Activated naive CD8-positive, alpha-beta T cell treated with anti-CD3 and anti-CD28 coated beads, Interleukin-2, amount 50 U/mL, for 24 hours (primary cell): ENCODE data around the gene HSP90AA1.

Source experiments
- ATAC-seq: fragments of 150-1000 bp; cut with Tn5 transposase; one replicate; pipeline ENCODE4 v1.10.0; 2021
- DNase-seq: peaks from one replicate; pipeline ENCODE4 v3.0.0; 2021
- H3K27ac Mint-ChIP-seq: one replicate; pipeline ENCODE4 v1.8.0; 2021; ENCODE audit warnings: mild to moderate bottlenecking, mixed read lengths
- H3K27me3 Mint-ChIP-seq: one replicate; pipeline ENCODE4 v1.8.0; 2021; ENCODE audit warnings: mixed read lengths
- H3K36me3 Mint-ChIP-seq: one replicate; pipeline ENCODE4 v1.8.0; 2021; ENCODE audit warnings: low read depth, mixed read lengths
- H3K4me1 Mint-ChIP-seq: one replicate; pipeline ENCODE4 v1.8.0; 2021; ENCODE audit warnings: mixed read lengths
- H3K4me3 Mint-ChIP-seq: one replicate; pipeline ENCODE4 v1.8.0; 2021; ENCODE audit warnings: mild to moderate bottlenecking, moderate library complexity, mixed read lengths
- H3K9me3 Mint-ChIP-seq: one replicate; pipeline ENCODE4 v1.8.0; 2021; ENCODE audit warnings: mixed read lengths

HSP90AA1 gene

DNA sequence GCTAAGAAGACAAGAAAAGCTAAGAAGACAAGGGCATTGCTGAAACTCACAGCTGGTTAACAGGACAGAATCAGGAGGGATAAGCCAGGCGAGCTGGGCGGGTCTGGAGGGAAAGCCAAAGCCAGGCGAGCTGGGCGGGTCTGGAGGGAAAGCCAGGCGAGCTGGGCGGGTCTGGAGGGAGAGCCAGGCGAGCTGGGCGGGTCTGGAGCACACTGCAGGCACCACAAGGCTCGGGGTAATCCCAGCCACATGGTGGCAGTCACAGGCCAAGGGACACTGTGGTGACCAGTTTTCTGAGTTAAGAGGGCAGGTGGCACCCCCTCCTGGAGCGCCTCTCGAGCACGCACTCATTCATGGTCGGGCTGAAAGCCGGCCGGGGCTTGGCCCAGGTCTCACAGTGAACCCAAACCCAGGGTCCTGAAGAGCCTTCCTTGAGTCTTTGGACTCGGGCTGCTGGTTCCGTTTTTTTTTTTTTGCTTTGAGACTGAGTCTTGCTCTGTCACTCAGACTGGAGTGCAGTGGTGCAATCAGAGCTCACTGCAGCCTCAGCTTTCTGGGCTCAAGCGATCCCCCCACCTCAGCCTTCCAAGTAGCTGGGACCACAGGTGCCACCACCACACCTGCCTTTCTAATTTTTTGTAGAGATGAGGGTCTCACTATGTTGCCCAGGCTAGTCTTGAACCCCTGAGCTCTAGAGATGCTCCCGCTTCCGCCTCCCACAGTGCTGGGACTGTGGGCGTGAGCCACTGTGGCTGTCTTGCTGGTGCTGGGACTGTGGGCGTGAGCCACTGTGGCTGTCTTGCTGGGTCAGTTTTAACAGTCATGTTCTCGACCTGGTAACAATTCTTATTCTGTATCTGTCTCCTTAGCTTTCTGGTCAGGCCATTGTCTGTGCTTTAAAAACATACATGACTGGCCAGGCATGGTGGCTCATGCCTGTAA lies 40.2 kb downstream of the HSP90AA1 start:
- Mint-ChIP-seq H3K27me3 (no peaks in the 10 kb centered on the region), H3K4me3 (no peak overlapping the region), H3K36me3 (peaks cover 39% of the 10 kb centered on the region), H3K4me1 (no peaks in the 10 kb centered on the region), H3K27ac (no peak overlapping the region), H3K9me3 (no peaks in the 10 kb centered on the region)
- DNase-seq (peak; percentile 15), ATAC-seq (peak; percentile 47)

DNA sequence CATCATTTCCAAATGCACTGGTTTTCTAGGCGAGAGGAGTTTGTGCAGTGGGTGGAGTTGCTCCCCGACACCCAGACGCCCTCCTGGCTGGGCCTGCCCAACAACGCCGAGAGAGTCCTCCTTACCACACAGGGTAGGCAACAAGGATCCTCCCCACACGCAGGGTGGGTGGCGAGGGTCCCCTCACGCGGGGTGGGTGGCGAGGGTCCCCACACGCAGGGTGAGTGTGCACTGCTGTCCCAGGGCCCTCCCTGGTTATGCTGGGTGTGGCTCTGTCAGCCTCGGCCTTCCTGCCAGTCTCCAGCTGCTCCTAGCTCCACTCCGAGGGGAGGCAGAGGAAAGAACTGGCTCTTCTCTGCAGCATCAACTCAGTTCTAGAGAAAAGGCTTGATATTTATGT lies 42.3 kb downstream of the HSP90AA1 start:
- no peak overlapping the region for H3K4me3 Mint-ChIP-seq
- no peak overlapping the region for H3K27ac Mint-ChIP-seq
- DNase-seq = no peak
- H3K4me1 Mint-ChIP-seq = no peaks in the 10 kb centered on the region
- peaks cover 34% of the 10 kb centered on the region for H3K36me3 Mint-ChIP-seq
- H3K27me3 Mint-ChIP-seq = no peaks in the 10 kb centered on the region
- H3K9me3 Mint-ChIP-seq = no peaks in the 10 kb centered on the region
- no peak for ATAC-seq

DNA sequence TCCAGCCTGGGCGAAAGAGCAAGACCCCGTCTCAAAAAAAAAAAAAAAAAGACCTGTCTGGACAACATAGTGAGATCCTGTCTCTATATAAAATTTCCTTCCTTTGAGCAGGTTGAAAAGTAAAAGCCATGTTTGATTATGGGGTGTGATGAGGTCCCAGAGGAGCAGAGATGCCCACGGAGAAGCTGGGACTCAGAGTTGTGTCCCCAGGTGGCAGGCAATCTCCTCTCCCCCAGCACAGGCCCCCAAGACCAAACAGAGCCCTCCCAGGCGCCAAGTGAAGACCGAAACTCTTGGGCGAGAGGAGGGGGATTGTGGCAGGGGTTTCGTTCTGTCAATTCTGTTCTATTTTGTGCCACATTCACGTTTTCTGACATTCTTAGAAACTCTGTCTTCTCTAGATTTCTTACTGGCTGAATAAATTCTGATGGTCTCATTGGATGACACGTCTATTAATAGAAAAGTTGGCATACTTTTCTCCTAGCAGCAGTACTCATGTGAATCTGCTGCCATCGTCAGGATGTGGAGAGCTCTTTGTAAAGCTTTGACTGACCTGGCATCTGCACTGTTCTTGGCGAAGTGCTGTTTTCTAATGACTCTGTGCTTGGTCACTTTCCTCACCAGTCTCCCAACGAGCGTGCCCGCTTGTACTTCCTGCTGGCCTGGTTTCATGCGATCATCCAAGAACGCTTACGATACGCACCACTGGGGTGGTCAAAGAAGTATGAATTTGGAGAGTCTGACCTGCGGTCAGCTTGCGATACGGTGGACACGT lies 43.4 kb downstream of the HSP90AA1 start:
- DNase-seq (no peak), ATAC-seq (no peak)
- Mint-ChIP-seq H3K27ac (no peak overlapping the region), H3K36me3 (peaks cover 33% of the 10 kb centered on the region), H3K27me3 (no peaks in the 10 kb centered on the region), H3K4me3 (no peak overlapping the region), H3K9me3 (no peaks in the 10 kb centered on the region), H3K4me1 (no peaks in the 10 kb centered on the region)

DNA sequence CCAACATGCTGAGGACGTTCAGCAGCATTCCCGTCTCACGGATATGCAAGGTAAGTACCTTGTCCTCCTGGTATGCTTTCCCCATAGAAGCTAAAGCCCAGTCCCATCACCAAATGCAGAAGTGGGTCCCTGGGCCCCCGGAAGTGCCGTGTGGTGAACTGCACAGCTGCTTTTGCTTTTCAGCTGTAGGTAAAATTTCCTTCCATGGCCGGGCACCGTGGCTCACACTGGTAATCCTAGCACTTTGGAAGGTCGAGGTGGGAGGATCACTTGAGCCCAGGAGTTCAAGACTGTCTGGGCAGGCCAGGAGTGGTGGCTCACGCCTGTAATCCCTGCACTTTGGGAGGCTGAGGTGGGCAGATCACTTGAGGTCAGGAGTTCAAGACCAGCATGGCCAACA lies 44.1 kb downstream of the HSP90AA1 start:
- H3K36me3 Mint-ChIP-seq = peaks cover 36% of the 10 kb centered on the region
- H3K27me3 Mint-ChIP-seq = no peaks in the 10 kb centered on the region
- no peak overlapping the region for H3K4me3 Mint-ChIP-seq
- H3K4me1 Mint-ChIP-seq = no peaks in the 10 kb centered on the region
- no peaks in the 10 kb centered on the region for H3K9me3 Mint-ChIP-seq
- ATAC-seq = no peak
- H3K27ac Mint-ChIP-seq = no peak overlapping the region
- DNase-seq = no peak

DNA sequence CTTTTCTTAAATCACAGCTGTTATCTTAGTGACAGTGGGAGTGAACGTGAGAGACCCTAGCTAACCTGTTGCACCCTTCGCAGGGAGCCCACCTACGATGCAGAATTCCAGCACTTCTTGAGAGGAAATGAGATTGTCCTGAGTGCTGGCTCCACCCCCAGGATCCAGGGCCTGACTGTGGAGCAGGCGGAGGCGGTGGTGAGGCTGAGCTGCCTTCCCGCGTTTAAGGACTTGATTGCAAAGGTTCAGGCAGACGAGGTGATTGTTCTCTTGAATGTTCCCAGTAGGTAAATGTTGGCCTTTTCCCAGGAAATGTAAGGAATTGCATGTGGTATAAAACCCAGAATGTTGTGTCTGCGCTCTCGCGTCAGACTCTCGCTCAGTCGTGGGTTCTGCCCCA lies 46.7 kb downstream of the HSP90AA1 start:
- Mint-ChIP-seq H3K27ac (no peak overlapping the region), H3K4me3 (no peak overlapping the region), H3K4me1 (no peaks in the 10 kb centered on the region), H3K36me3 (peaks cover 48% of the 10 kb centered on the region), H3K9me3 (no peaks in the 10 kb centered on the region), H3K27me3 (no peaks in the 10 kb centered on the region)
- no peak for ATAC-seq
- DNase-seq = no peak

DNA sequence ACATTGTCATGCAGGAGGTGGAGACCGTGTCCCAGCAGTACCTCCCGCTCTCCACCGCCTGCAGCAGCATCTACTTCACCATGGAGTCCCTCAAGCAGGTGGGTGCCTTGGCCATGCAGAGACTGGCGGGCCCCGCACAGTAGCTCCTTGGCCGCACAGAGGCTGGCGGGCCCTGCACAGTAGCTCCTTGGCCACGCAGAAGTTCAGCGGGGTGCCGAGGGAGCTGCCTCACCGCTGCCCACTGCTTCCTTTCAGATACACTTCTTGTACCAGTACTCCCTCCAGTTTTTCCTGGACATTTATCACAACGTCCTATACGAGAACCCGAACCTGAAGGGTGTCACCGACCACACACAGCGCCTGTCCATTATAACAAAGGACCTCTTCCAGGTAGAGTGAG lies 47.7 kb downstream of the HSP90AA1 start:
- ATAC-seq (no peak), DNase-seq (no peak)
- no peak overlapping the region for H3K27ac Mint-ChIP-seq
- no peaks in the 10 kb centered on the region for H3K4me1 Mint-ChIP-seq
- H3K27me3 Mint-ChIP-seq = no peaks in the 10 kb centered on the region
- H3K36me3 Mint-ChIP-seq = peaks cover 49% of the 10 kb centered on the region
- no peaks in the 10 kb centered on the region for H3K9me3 Mint-ChIP-seq
- no peak overlapping the region for H3K4me3 Mint-ChIP-seq

DNA sequence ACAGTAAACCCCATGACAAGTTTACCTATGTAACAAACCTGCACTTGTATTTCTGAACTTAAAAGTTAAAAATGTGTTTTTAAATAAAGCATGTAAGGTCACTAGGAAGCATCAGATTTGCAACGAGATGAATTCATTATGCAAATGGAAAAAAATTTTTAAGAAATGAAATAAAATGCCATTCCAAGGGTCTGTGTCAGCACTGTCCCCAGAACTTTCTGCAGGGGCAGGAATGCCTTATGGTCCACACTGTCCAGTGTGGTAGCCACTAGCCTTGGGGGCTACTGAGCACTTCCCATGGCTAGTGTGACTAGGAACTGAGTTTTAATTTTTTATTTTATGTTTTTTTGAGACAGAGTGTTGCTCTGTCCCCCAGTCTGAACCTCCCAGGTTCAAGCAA lies 49.2 kb downstream of the HSP90AA1 start:
- H3K27me3 Mint-ChIP-seq = no peaks in the 10 kb centered on the region
- H3K36me3 Mint-ChIP-seq = peaks cover 58% of the 10 kb centered on the region
- no peaks in the 10 kb centered on the region for H3K4me1 Mint-ChIP-seq
- no peaks in the 10 kb centered on the region for H3K9me3 Mint-ChIP-seq
- ATAC-seq (no peak), DNase-seq (no peak)
- H3K4me3 Mint-ChIP-seq = no peak overlapping the region
- no peak overlapping the region for H3K27ac Mint-ChIP-seq

DNA sequence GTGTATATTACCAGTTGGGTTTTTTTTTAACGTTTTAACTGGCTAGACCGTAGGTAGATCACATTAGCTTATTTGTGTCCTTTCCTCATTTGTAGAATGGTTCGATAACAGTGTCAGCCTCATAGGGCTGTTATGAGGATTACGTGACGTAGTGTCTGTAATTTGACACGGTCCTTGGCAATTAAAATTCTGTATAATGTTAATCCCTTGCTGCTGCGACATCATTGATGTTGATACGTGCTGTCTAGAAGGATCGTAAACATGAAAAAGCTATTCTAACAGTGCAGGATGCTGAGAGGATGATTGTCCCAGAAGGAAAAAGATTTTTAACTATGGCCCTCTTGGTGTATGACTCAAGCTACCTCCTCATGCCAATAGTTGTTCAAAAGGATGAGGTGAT lies 50.9 kb downstream of the HSP90AA1 start:
- ATAC-seq (no peak), DNase-seq (no peak)
- Mint-ChIP-seq H3K27me3 (no peaks in the 10 kb centered on the region), H3K9me3 (no peaks in the 10 kb centered on the region), H3K36me3 (peaks cover 54% of the 10 kb centered on the region), H3K4me3 (no peak overlapping the region), H3K27ac (no peak overlapping the region), H3K4me1 (no peaks in the 10 kb centered on the region)

DNA sequence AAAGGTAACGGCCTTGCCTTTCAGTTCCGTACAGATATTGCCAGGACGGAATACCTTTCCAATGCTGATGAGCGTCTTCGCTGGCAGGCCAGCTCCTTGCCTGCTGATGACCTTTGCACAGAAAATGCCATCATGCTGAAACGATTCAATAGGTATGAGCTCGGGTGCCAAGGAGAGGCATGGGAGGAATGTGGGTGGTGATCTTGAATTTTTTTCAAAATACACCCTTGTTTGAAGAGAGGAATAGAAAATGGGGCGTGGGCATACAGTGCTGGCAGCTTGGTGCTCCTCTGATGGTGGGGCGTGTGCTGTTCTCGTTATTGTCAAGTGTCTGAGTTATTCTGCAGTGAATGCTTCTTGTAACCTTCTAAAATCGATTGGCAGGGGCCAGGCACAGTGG lies 52.5 kb downstream of the HSP90AA1 start:
- H3K9me3 Mint-ChIP-seq = no peaks in the 10 kb centered on the region
- H3K4me3 Mint-ChIP-seq = no peak overlapping the region
- DNase-seq (no peak), ATAC-seq (no peak)
- H3K36me3 Mint-ChIP-seq = peaks cover 61% of the 10 kb centered on the region
- no peaks in the 10 kb centered on the region for H3K27me3 Mint-ChIP-seq
- no peaks in the 10 kb centered on the region for H3K4me1 Mint-ChIP-seq
- no peak overlapping the region for H3K27ac Mint-ChIP-seq

DNA sequence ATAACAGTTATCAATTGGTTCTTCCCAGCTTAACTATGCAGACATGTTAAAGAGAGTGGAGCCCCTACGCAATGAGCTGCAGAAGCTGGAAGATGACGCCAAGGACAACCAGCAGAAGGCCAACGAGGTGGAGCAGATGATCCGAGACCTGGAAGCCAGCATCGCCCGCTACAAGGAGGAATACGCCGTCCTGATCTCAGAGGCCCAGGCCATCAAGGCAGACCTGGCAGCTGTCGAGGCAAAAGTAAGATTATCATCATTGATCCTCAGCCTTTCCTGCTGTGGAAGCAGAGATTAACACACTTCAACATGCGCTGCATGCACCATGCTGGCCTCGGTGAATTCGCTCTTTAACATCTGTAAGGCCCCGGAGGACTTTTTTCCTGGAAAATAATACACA lies 53.6 kb downstream of the HSP90AA1 start:
- H3K4me1 Mint-ChIP-seq = no peaks in the 10 kb centered on the region
- ATAC-seq (no peak), DNase-seq (no peak)
- no peak overlapping the region for H3K27ac Mint-ChIP-seq
- no peaks in the 10 kb centered on the region for H3K9me3 Mint-ChIP-seq
- H3K27me3 Mint-ChIP-seq = no peaks in the 10 kb centered on the region
- no peak overlapping the region for H3K4me3 Mint-ChIP-seq
- H3K36me3 Mint-ChIP-seq = peaks cover 64% of the 10 kb centered on the region
